ENCODE measurements around the gene TTC9B. TPM values are rescaled to one million over a fixed set of nuclear protein-coding genes. Genes with fewer than 3 reads are reported as not detected.

Gene TTC9B
- total and polyA plus RNA-seq, 10 donors = not detected

GRCh38 chr19:40216777-40217026 is 1.5 kb downstream of the TTC9B start:
- no peak for DNase-seq
- Histone ChIP-seq H3K27ac (no peak overlapping the region), H3K36me3 (peaks cover 0 to 27% (median 10%) of the 10 kb centered on the region in 6 donors), H3K4me1 (peaks cover 0 to 15% (median 11%) of the 10 kb centered on the region in 6 donors), H3K27me3 (replicated peaks in 1 of 7) (peaks cover 6 to 67% (median 36%) of the 10 kb centered on the region in 7 donors), H3K9me3 (no peaks in the 10 kb centered on the region), H3K4me3 (no peak overlapping the region)
- TF ChIP-seq POLR2AphosphoS5 (IDR thresholded peaks at IDR 0.05) (no peak), POLR2A (IDR thresholded peaks at IDR 0.05) (no peak), CTCF (IDR thresholded peaks at IDR 0.05 in 8 of 11, conservative IDR thresholded peaks at IDR 0.05 in 3 of 11) (no peak)
- intact Hi-C loops (cut with DNase I; ENCODE audit: low total_unique reads) = loop anchor here (5.0 kb wide), 1 partner anchor 79 kb away; no protein-coding TSS in a partner anchor
- 26 to 40% (median 39%) methylated on average over 9 of the region's 9 CpGs for WGBS, 5 donors

GRCh38 chr19:40216013-40216776 is 2.0 kb downstream of the TTC9B start:
- WGBS, 5 donors = 44 to 57% (median 56%) methylated on average over 23 of the region's 23 CpGs
- intact Hi-C loops (cut with DNase I; ENCODE audit: low total_unique reads) = loop anchor here (5.0 kb wide), 1 partner anchor 79 kb away; no protein-coding TSS in a partner anchor
- peaks cover 6 to 62% (median 36%) of the 10 kb centered on the region in 7 donors for H3K27me3 ChIP-seq (replicated peaks in 1 of 7)

GRCh38 chr19:40214936-40215335 is 3.2 kb downstream of the TTC9B start:
- TF ChIP-seq POLR2A (IDR thresholded peaks at IDR 0.05) (no peak), POLR2AphosphoS5 (IDR thresholded peaks at IDR 0.05) (peak in 2 of 3 donors; percentile 5 to 31)
- no peak overlapping the region for H3K27ac ChIP-seq
- H3K9me3 ChIP-seq = no peaks in the 10 kb centered on the region
- H3K27me3 ChIP-seq (replicated peaks in 1 of 7) = peaks cover 6 to 50% (median 36%) of the 10 kb centered on the region in 7 donors
- no peak overlapping the region for H3K4me3 ChIP-seq
- H3K36me3 ChIP-seq = peaks cover 0 to 44% (median 25%) of the 10 kb centered on the region in 6 donors
- 87 to 95% (median 92%) methylated on average over 17 to 22 of the region's 22 CpGs for WGBS, 5 donors
- DNase-seq = no peak
- peaks cover 0 to 15% (median 11%) of the 10 kb centered on the region in 6 donors for H3K4me1 ChIP-seq
- intact Hi-C loops (cut with DNase I; ENCODE audit: low total_unique reads) = loop anchor here (5.0 kb wide), 1 partner anchor 78 kb away; no protein-coding TSS in a partner anchor

More at GRCh38 chr19:40216013-40216776, 2.0 kb downstream of the TTC9B start:
- no peaks in the 10 kb centered on the region for H3K9me3 ChIP-seq
- peaks cover 0 to 15% (median 11%) of the 10 kb centered on the region in 6 donors for H3K4me1 ChIP-seq
- TF ChIP-seq POLR2AphosphoS5 (IDR thresholded peaks at IDR 0.05) (peak in 1 of 3 donors; percentile 23), POLR2A (IDR thresholded peaks at IDR 0.05) (no peak)
- no peak overlapping the region for H3K4me3 ChIP-seq
- peaks cover 0 to 32% (median 15%) of the 10 kb centered on the region in 6 donors for H3K36me3 ChIP-seq
- H3K27ac ChIP-seq = no peak overlapping the region
- DNase-seq = no peak

- intact Hi-C loops (cut with DNase I; ENCODE audit: low total_unique reads) = no loop called here
- Histone ChIP-seq H3K4me3 (no peak overlapping the region), H3K27me3 (replicated peaks in 1 of 7) (peaks cover 6 to 40% (median 33%) of the 10 kb centered on the region in 7 donors), H3K27ac (no peak overlapping the region), H3K36me3 (peaks cover 0 to 53% (median 31%) of the 10 kb centered on the region in 6 donors), H3K4me1 (peaks cover 0 to 15% (median 11%) of the 10 kb centered on the region in 6 donors), H3K9me3 (no peaks in the 10 kb centered on the region)
- no peak for TF ChIP-seq CTCF (IDR thresholded peaks at IDR 0.05 in 8 of 11, conservative IDR thresholded peaks at IDR 0.05 in 3 of 11)
- no peak for TF ChIP-seq POLR2AphosphoS5 (IDR thresholded peaks at IDR 0.05)
- no peak for TF ChIP-seq POLR2A (IDR thresholded peaks at IDR 0.05)
- no peak for DNase-seq
- 90 to 98% (median 94%) methylated on average over 28 to 50 of the region's 50 CpGs for WGBS, 5 donors
These were observed 4.2 kb downstream of the TTC9B start for GRCh38 chr19:40213882-40214570.

All from spleen (tissue), 11 donors.